Gastroesophageal sphincter (tissue), 3 donors: Measurements from ENCODE around the gene VAV2.

Experiments used
- POLR2A ChIP-seq, 2 donors: fragments of 450-650 bp; IDR thresholded peaks; one replicate each; pipeline ENCODE4 v1.6.1; 2017; ENCODE audit warnings: antibody characterized with exemption in 2 of 2, mild to moderate bottlenecking in 2 of 2, moderate library complexity in 1 of 2
- POLR2AphosphoS5 ChIP-seq: sonication (generic); formaldehyde crosslinking; IDR thresholded peaks from one replicate; pipeline ENCODE4 v1.6.1; 2017; ENCODE audit warnings: antibody characterized with exemption
- TF ChIP-seq, protein P1 (sequence below), 4 experiments: fragments of 200-600 bp in 2 of 4; fragments of 450-650 bp in 2 of 4; sonication (generic) in 1 of 4; IDR thresholded peaks; one replicate each; pipeline ENCODE4 v1.5.1; 2017 to 2019; ENCODE audit warnings: antibody characterized with exemption in 4 of 4, mild to moderate bottlenecking in 2 of 4, moderate library complexity in 2 of 4

- TF ChIP-seq, protein P1, sequence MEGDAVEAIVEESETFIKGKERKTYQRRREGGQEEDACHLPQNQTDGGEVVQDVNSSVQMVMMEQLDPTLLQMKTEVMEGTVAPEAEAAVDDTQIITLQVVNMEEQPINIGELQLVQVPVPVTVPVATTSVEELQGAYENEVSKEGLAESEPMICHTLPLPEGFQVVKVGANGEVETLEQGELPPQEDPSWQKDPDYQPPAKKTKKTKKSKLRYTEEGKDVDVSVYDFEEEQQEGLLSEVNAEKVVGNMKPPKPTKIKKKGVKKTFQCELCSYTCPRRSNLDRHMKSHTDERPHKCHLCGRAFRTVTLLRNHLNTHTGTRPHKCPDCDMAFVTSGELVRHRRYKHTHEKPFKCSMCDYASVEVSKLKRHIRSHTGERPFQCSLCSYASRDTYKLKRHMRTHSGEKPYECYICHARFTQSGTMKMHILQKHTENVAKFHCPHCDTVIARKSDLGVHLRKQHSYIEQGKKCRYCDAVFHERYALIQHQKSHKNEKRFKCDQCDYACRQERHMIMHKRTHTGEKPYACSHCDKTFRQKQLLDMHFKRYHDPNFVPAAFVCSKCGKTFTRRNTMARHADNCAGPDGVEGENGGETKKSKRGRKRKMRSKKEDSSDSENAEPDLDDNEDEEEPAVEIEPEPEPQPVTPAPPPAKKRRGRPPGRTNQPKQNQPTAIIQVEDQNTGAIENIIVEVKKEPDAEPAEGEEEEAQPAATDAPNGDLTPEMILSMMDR (IDR thresholded peaks at IDR 0.05): no peak
- TF ChIP-seq POLR2A (IDR thresholded peaks at IDR 0.05) (no peak), POLR2AphosphoS5 (no peak)
Observed at GRCh38 chr9:133975511-133975910, 16.6 kb downstream of the VAV2 start.
